Measurements from ENCODE around the gene GLUL. TPM values are rescaled to one million over a fixed set of nuclear protein-coding genes. Genes with fewer than 3 reads are reported as not detected.

Gene GLUL
- total RNA-seq, 1 donor from 2014 or later, result 522 TPM

GRCh38 chr1:182374101-182374834 lies 17.3 kb downstream of the GLUL start:
- TF ChIP-seq, protein P1, sequence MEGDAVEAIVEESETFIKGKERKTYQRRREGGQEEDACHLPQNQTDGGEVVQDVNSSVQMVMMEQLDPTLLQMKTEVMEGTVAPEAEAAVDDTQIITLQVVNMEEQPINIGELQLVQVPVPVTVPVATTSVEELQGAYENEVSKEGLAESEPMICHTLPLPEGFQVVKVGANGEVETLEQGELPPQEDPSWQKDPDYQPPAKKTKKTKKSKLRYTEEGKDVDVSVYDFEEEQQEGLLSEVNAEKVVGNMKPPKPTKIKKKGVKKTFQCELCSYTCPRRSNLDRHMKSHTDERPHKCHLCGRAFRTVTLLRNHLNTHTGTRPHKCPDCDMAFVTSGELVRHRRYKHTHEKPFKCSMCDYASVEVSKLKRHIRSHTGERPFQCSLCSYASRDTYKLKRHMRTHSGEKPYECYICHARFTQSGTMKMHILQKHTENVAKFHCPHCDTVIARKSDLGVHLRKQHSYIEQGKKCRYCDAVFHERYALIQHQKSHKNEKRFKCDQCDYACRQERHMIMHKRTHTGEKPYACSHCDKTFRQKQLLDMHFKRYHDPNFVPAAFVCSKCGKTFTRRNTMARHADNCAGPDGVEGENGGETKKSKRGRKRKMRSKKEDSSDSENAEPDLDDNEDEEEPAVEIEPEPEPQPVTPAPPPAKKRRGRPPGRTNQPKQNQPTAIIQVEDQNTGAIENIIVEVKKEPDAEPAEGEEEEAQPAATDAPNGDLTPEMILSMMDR (conservative IDR thresholded peaks at IDR 0.05), result no peak
- Mint-ChIP-seq H3K4me3 (no peak overlapping the region), H3K36me3 (ENCODE audit: low read depth) (no peaks in the 10 kb centered on the region), H3K9me3 (no peaks in the 10 kb centered on the region), H3K27ac (ENCODE audit: unreplicated experiment) (no peak overlapping the region), H3K4me1 (no peaks in the 10 kb centered on the region), H3K27me3 (ENCODE audit: low read depth) (no peaks in the 10 kb centered on the region)
- no peak for DNase-seq (ENCODE audit: low read depth, low spot score)

- DNase-seq (ENCODE audit: low read depth, low spot score), result no peak
- no peak overlapping the region for H3K4me3 Mint-ChIP-seq
Observed at GRCh38 chr1:182370532-182370931, 21.1 kb downstream of the GLUL start.

DNA sequence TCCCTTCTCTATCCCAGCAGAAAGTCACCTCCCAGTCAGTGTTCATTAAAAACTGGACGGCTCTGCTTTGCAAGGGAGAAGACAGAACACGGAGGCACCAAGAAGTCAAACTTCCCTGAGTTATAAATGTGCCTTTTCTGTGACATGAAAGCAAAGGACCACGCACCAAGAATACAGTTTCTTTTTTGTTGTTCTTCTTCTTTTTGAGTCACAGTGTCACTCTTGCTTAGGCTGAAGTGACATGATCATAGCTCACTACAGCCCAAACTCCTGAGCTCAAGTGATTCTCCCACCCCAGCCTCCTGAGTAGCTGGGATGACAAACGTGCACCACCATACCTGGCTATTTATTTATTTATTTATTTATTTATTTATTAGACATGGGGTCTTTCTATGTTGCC lies 22.7 kb downstream of the GLUL start:
- no peaks in the 10 kb centered on the region for H3K27me3 Mint-ChIP-seq (ENCODE audit: low read depth)
- no peaks in the 10 kb centered on the region for H3K4me1 Mint-ChIP-seq
- H3K4me3 Mint-ChIP-seq, result no peak overlapping the region
- H3K36me3 Mint-ChIP-seq (ENCODE audit: low read depth), result no peaks in the 10 kb centered on the region
- TF ChIP-seq, protein P1 (conservative IDR thresholded peaks at IDR 0.05), result no peak
- no peak overlapping the region for H3K27ac Mint-ChIP-seq (ENCODE audit: unreplicated experiment)
- H3K9me3 Mint-ChIP-seq, result no peaks in the 10 kb centered on the region
- DNase-seq (ENCODE audit: low read depth, low spot score), result no peak

More at GRCh38 chr1:182370532-182370931, 21.1 kb downstream of the GLUL start:
- TF ChIP-seq, protein P1 (conservative IDR thresholded peaks at IDR 0.05), result no peak
- no peaks in the 10 kb centered on the region for H3K9me3 Mint-ChIP-seq
- H3K4me1 Mint-ChIP-seq, result no peaks in the 10 kb centered on the region
- H3K27ac Mint-ChIP-seq (ENCODE audit: unreplicated experiment), result no peak overlapping the region
- H3K27me3 Mint-ChIP-seq (ENCODE audit: low read depth), result no peaks in the 10 kb centered on the region
- H3K36me3 Mint-ChIP-seq (ENCODE audit: low read depth), result no peaks in the 10 kb centered on the region

GRCh38 chr1:182368358-182368757 lies 23.2 kb downstream of the GLUL start:
- H3K9me3 Mint-ChIP-seq, result no peaks in the 10 kb centered on the region
- no peak for DNase-seq (ENCODE audit: low read depth, low spot score)
- H3K4me1 Mint-ChIP-seq, result peaks cover under 1% of the 10 kb centered on the region
- H3K36me3 Mint-ChIP-seq (ENCODE audit: low read depth), result no peaks in the 10 kb centered on the region
- no peaks in the 10 kb centered on the region for H3K27me3 Mint-ChIP-seq (ENCODE audit: low read depth)
- H3K4me3 Mint-ChIP-seq, result no peak overlapping the region
- TF ChIP-seq, protein P1 (conservative IDR thresholded peaks at IDR 0.05), result no peak
- H3K27ac Mint-ChIP-seq (ENCODE audit: unreplicated experiment), result no peak overlapping the region

GRCh38 chr1:182367926-182368325 lies 23.7 kb downstream of the GLUL start:
- TF ChIP-seq, protein P1 (conservative IDR thresholded peaks at IDR 0.05), result no peak
- no peaks in the 10 kb centered on the region for H3K9me3 Mint-ChIP-seq
- no peak overlapping the region for H3K27ac Mint-ChIP-seq (ENCODE audit: unreplicated experiment)
- peaks cover 5% of the 10 kb centered on the region for H3K4me1 Mint-ChIP-seq
- DNase-seq (ENCODE audit: low read depth, low spot score), result no peak
- H3K27me3 Mint-ChIP-seq (ENCODE audit: low read depth), result no peaks in the 10 kb centered on the region
- no peak overlapping the region for H3K4me3 Mint-ChIP-seq
- no peaks in the 10 kb centered on the region for H3K36me3 Mint-ChIP-seq (ENCODE audit: low read depth)
